ENCODE measurements around the gene CTNNA3. TPM values are rescaled to one million over a fixed set of nuclear protein-coding genes. Genes with fewer than 3 reads are reported as not detected.

CTNNA3 gene
- total and polyA plus RNA-seq, 4 donors = 0.38 to 8.9 (median 5.2) TPM

DNA sequence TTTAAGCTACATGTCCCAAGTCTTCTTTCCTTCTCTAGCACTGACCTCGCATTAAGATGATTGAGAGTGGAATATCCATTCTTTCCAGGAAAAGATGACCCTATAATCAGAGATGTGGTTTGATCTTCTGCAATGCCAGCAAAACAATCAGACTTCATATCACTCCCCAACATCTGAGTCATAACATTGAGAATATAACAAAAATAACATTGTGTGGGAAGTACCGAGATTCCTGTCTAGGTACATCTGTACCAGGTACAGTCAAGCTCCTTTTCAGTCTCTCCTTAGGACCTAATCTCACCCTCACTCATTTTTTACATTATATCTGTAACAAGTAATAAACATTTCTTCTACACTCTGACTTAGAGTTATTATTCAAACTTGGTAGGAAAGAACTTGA lies 568.6 kb downstream of the CTNNA3 start:
- ATAC-seq (ENCODE audit: low FRiP score) (no peak), DNase-seq (no peak)
- Histone ChIP-seq H3K27ac (ENCODE audit: low read depth in 1 of 2, low read length in 2 of 2) (no peak overlapping the region), H3K9me3 (ENCODE audit: control insufficient read depth, low read length) (no peaks in the 10 kb centered on the region), H3K36me3 (ENCODE audit: control insufficient read depth in 1 of 2, insufficient read depth in 2 of 2, low read length in 1 of 2) (no peaks in the 10 kb centered on the region), H3K4me1 (ENCODE audit: control insufficient read depth in 1 of 2, insufficient read depth in 2 of 2, low read length in 2 of 2) (no peaks in the 10 kb centered on the region), H3K4me3 (ENCODE audit: low read length in 2 of 2) (no peak overlapping the region), H3K27me3 (ENCODE audit: control insufficient read depth in 1 of 2, insufficient read depth in 2 of 2, low read length in 1 of 2) (no peaks in the 10 kb centered on the region)
- intact Hi-C loops (cut with DNase I) = no loop called here
- WGBS, 2 donors = 84 to 89% methylated on average over 2 of the region's 2 CpGs

DNA sequence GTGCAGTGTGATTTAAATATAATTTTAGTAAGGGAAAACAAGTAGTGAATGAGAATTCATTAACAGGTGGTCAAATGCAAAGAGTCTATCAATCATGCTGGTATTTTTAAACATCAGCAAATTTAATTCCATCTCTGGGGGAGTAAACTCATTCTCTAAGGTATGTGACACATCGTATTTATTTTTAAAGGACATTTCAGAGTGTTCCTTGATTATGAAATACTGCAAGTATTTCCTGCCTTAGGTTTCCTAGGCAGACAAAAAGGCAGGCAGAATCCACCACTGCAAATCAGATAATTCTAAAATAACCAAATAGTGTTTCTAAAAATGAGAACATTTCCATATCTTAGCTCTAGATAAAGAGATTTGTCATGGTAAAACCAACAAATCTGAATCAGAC lies 576.3 kb downstream of the CTNNA3 start:
- no peaks in the 10 kb centered on the region for H3K9me3 ChIP-seq (ENCODE audit: control insufficient read depth, low read length)
- H3K27me3 ChIP-seq (ENCODE audit: control insufficient read depth in 1 of 2, insufficient read depth in 2 of 2, low read length in 1 of 2) = no peaks in the 10 kb centered on the region
- no peak for DNase-seq
- H3K4me1 ChIP-seq (ENCODE audit: control insufficient read depth in 1 of 2, insufficient read depth in 2 of 2, low read length in 2 of 2) = no peaks in the 10 kb centered on the region
- intact Hi-C loops (cut with DNase I) = no loop called here
- WGBS, 2 donors = 0 to 8% methylated on average over 1 of the region's 1 CpG
- no peak overlapping the region for H3K27ac ChIP-seq (ENCODE audit: low read depth in 1 of 2, low read length in 2 of 2)
- no peak overlapping the region for H3K4me3 ChIP-seq (ENCODE audit: low read length in 2 of 2)
- no peaks in the 10 kb centered on the region for H3K36me3 ChIP-seq (ENCODE audit: control insufficient read depth in 1 of 2, insufficient read depth in 2 of 2, low read length in 1 of 2)
- no peak for ATAC-seq (ENCODE audit: low FRiP score)

DNA sequence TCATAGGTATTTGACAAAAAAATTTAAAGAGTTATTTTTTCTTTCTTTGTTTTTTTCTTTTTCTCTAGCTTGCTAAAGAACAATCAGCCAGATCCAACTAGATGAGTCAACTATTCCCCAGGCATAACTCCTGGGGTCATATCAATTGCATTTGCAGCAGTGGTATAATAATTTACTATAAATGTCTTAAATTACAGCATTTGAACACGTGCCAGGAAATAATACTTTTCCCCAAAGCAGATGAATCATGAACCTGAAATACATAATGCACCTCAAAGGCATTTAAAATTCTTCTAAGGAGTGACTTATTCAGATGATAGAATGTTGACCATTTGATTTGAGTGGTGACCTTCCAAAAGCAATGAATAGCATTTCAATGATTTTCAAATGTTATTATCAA lies 580.0 kb downstream of the CTNNA3 start:
- Histone ChIP-seq H3K4me1 (ENCODE audit: control insufficient read depth in 1 of 2, insufficient read depth in 2 of 2, low read length in 2 of 2) (no peaks in the 10 kb centered on the region), H3K9me3 (ENCODE audit: control insufficient read depth, low read length) (no peaks in the 10 kb centered on the region), H3K27me3 (ENCODE audit: control insufficient read depth in 1 of 2, insufficient read depth in 2 of 2, low read length in 1 of 2) (no peaks in the 10 kb centered on the region), H3K27ac (ENCODE audit: low read depth in 1 of 2, low read length in 2 of 2) (no peak overlapping the region), H3K4me3 (ENCODE audit: low read length in 2 of 2) (no peak overlapping the region), H3K36me3 (ENCODE audit: control insufficient read depth in 1 of 2, insufficient read depth in 2 of 2, low read length in 1 of 2) (no peaks in the 10 kb centered on the region)
- DNase-seq (no peak), ATAC-seq (ENCODE audit: low FRiP score) (no peak)
- intact Hi-C loops (cut with DNase I) = no loop called here
- WGBS, 2 donors = 8 to 13% methylated on average over 1 of the region's 1 CpG

DNA sequence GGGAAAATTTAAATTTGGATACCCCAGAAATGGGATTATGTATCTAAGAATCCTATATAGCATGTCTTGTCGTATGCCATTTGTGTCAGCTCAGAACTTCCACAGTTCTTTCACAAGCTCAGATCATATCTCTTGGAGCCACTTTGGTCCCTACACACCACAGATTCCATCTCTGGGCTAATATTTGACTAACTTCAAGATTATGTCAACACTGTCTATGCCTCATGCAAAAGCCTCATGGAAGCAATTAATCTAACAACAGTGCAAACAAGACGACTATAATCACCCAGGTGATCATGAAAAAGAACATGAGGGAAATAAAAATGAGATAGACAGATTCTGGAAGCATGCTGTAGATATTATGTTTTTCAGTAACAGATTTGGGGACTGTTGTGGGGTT lies 581.0 kb downstream of the CTNNA3 start:
- DNase-seq = no peak
- no peaks in the 10 kb centered on the region for H3K27me3 ChIP-seq (ENCODE audit: control insufficient read depth in 1 of 2, insufficient read depth in 2 of 2, low read length in 1 of 2)
- no peak overlapping the region for H3K27ac ChIP-seq (ENCODE audit: low read depth in 1 of 2, low read length in 2 of 2)
- intact Hi-C loops (cut with DNase I) = no loop called here
- no peaks in the 10 kb centered on the region for H3K9me3 ChIP-seq (ENCODE audit: control insufficient read depth, low read length)
- WGBS, 2 donors = 79 to 86% methylated on average over 2 of the region's 2 CpGs
- H3K4me3 ChIP-seq (ENCODE audit: low read length in 2 of 2) = no peak overlapping the region
- H3K36me3 ChIP-seq (ENCODE audit: control insufficient read depth in 1 of 2, insufficient read depth in 2 of 2, low read length in 1 of 2) = no peaks in the 10 kb centered on the region
- no peaks in the 10 kb centered on the region for H3K4me1 ChIP-seq (ENCODE audit: control insufficient read depth in 1 of 2, insufficient read depth in 2 of 2, low read length in 2 of 2)
- ATAC-seq (ENCODE audit: low FRiP score) = no peak

DNA sequence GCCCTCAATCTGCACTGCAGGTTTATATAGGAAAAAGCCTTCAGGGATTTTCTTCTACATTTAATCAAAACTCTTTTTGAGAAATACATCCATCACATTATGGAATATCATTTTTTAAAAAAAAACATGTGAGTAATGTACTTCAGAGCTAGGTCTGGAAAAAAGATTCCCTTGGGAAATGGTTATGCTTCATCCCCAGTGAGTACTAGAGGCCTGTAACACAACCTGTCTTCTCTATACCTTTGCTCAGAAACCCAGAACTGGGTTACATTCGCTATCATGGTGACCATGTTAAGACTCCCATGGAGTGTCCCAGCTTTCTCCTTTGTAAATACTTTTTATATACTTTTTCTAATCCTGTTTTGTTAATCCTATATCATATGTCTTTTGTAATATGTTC lies 583.2 kb downstream of the CTNNA3 start:
- Histone ChIP-seq H3K9me3 (ENCODE audit: control insufficient read depth, low read length) (no peaks in the 10 kb centered on the region), H3K4me1 (ENCODE audit: control insufficient read depth in 1 of 2, insufficient read depth in 2 of 2, low read length in 2 of 2) (no peaks in the 10 kb centered on the region), H3K36me3 (ENCODE audit: control insufficient read depth in 1 of 2, insufficient read depth in 2 of 2, low read length in 1 of 2) (no peaks in the 10 kb centered on the region), H3K27ac (ENCODE audit: low read depth in 1 of 2, low read length in 2 of 2) (no peak overlapping the region), H3K27me3 (ENCODE audit: control insufficient read depth in 1 of 2, insufficient read depth in 2 of 2, low read length in 1 of 2) (no peaks in the 10 kb centered on the region), H3K4me3 (ENCODE audit: low read length in 2 of 2) (no peak overlapping the region)
- WGBS, 2 donors = 97 to 100% methylated on average over 1 of the region's 1 CpG
- intact Hi-C loops (cut with DNase I) = no loop called here
- ATAC-seq (ENCODE audit: low FRiP score) (no peak), DNase-seq (no peak)

DNA sequence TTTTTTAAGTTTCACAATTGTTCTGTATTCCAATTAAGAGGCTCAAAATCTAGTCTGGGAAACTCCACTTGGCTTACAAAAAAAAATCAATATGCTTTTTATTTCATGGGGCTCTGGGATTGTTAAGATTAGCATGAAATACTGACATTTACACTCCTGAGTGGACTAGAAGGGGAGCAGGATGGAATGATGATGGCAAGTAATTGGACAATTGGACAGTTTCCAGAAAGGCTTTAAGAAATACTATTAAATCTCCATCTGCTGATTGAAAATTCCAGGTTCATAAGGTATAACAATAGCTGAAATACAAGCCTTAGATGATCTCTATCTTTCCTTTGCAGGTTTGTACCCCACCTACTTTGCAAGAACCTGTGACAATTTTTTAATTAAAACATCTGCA lies 585.7 kb downstream of the CTNNA3 start:
- intact Hi-C loops (cut with DNase I) = no loop called here
- Histone ChIP-seq H3K4me1 (ENCODE audit: control insufficient read depth in 1 of 2, insufficient read depth in 2 of 2, low read length in 2 of 2) (no peaks in the 10 kb centered on the region), H3K9me3 (ENCODE audit: control insufficient read depth, low read length) (no peaks in the 10 kb centered on the region), H3K27me3 (ENCODE audit: control insufficient read depth in 1 of 2, insufficient read depth in 2 of 2, low read length in 1 of 2) (no peaks in the 10 kb centered on the region), H3K27ac (ENCODE audit: low read depth in 1 of 2, low read length in 2 of 2) (no peak overlapping the region), H3K4me3 (ENCODE audit: low read length in 2 of 2) (no peak overlapping the region), H3K36me3 (ENCODE audit: control insufficient read depth in 1 of 2, insufficient read depth in 2 of 2, low read length in 1 of 2) (no peaks in the 10 kb centered on the region)
- DNase-seq = no peak
- no peak for ATAC-seq (ENCODE audit: low FRiP score)

DNA sequence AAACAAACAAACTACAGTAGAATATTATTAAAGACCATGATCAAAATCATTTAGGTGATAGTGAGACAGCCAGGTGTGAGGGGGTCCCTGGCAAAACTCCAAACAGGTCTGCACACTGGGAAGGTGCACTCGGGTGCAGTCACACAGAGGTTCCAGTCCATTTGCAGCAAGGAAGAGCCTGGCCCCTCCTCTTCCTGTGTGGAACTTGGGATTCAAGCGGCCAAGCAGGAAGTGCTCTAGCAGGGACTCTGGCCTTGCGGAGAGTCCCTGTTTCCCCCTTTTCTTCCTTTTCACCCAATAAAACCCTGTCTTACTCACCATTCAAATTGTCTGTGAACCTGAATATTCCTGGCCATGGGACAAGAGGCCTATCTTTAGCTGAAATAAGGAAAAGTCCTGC lies 588.3 kb downstream of the CTNNA3 start:
- H3K4me3 ChIP-seq (ENCODE audit: low read length in 2 of 2) = no peak overlapping the region
- H3K9me3 ChIP-seq (ENCODE audit: control insufficient read depth, low read length) = no peaks in the 10 kb centered on the region
- ATAC-seq (ENCODE audit: low FRiP score) (no peak), DNase-seq (no peak)
- no peaks in the 10 kb centered on the region for H3K36me3 ChIP-seq (ENCODE audit: control insufficient read depth in 1 of 2, insufficient read depth in 2 of 2, low read length in 1 of 2)
- intact Hi-C loops (cut with DNase I) = no loop called here
- no peaks in the 10 kb centered on the region for H3K4me1 ChIP-seq (ENCODE audit: control insufficient read depth in 1 of 2, insufficient read depth in 2 of 2, low read length in 2 of 2)
- 92 to 97% methylated on average over 3 of the region's 3 CpGs for whole genome bisulfite sequencing, 2 donors
- H3K27me3 ChIP-seq (ENCODE audit: control insufficient read depth in 1 of 2, insufficient read depth in 2 of 2, low read length in 1 of 2) = no peaks in the 10 kb centered on the region
- H3K27ac ChIP-seq (ENCODE audit: low read depth in 1 of 2, low read length in 2 of 2) = no peak overlapping the region

DNA sequence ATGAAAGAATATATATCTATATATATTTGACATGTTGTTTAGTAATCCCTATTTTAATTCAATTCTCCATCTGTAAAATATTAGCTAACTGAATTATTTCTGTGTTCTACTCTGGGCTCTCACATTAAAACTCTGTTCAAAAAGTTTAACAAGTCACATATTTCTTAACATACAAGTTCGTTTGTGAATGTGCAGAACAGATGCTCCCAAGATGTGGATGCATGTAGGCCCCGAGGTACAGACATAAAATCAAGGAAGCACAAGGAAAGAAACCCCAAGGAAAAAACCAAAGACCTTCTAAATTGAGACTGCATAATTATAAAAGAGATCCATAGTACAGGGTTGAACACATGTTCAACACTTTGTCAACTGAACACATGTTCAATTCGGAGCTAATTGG lies 595.0 kb downstream of the CTNNA3 start:
- WGBS, 2 donors = 74 to 81% methylated on average over 3 of the region's 3 CpGs
- H3K27me3 ChIP-seq (ENCODE audit: control insufficient read depth in 1 of 2, insufficient read depth in 2 of 2, low read length in 1 of 2) = no peaks in the 10 kb centered on the region
- no peaks in the 10 kb centered on the region for H3K4me1 ChIP-seq (ENCODE audit: control insufficient read depth in 1 of 2, insufficient read depth in 2 of 2, low read length in 2 of 2)
- no peak overlapping the region for H3K27ac ChIP-seq (ENCODE audit: low read depth in 1 of 2, low read length in 2 of 2)
- H3K9me3 ChIP-seq (ENCODE audit: control insufficient read depth, low read length) = no peaks in the 10 kb centered on the region
- ATAC-seq (ENCODE audit: low FRiP score) = no peak
- no peak for DNase-seq
- no peaks in the 10 kb centered on the region for H3K36me3 ChIP-seq (ENCODE audit: control insufficient read depth in 1 of 2, insufficient read depth in 2 of 2, low read length in 1 of 2)
- intact Hi-C loops (cut with DNase I) = no loop called here
- H3K4me3 ChIP-seq (ENCODE audit: low read length in 2 of 2) = no peak overlapping the region

DNA sequence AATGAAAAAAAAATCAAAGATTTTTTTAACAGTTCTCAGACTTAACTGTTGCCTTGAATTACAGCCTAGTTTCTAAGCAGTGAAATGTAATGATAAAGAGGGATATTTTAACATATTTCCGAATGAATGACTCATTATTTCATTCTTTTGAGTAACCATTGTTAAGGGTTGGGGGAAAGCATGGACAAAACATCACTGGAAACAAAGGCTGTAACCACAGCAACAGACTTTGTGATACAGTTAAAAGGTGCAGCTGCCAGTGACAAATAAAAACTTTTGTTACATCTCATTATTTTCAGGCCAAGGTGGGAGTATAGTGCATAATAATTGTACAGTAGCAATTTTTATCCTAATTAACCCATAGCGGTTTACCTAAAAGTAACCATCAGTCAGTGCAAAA lies 597.5 kb downstream of the CTNNA3 start:
- Histone ChIP-seq H3K9me3 (ENCODE audit: control insufficient read depth, low read length) (no peaks in the 10 kb centered on the region), H3K36me3 (ENCODE audit: control insufficient read depth in 1 of 2, insufficient read depth in 2 of 2, low read length in 1 of 2) (no peaks in the 10 kb centered on the region), H3K4me3 (ENCODE audit: low read length in 2 of 2) (no peak overlapping the region), H3K4me1 (ENCODE audit: control insufficient read depth in 1 of 2, insufficient read depth in 2 of 2, low read length in 2 of 2) (no peaks in the 10 kb centered on the region), H3K27ac (ENCODE audit: low read depth in 1 of 2, low read length in 2 of 2) (no peak overlapping the region), H3K27me3 (ENCODE audit: control insufficient read depth in 1 of 2, insufficient read depth in 2 of 2, low read length in 1 of 2) (no peaks in the 10 kb centered on the region)
- 4 to 18% methylated on average over 2 of the region's 2 CpGs for WGBS, 2 donors
- ATAC-seq (ENCODE audit: low FRiP score) = no peak
- no peak for DNase-seq
- intact Hi-C loops (cut with DNase I) = no loop called here
